ENCODE data around the gene TMEM37. TPM values are rescaled to one million over a fixed set of nuclear protein-coding genes. Genes with fewer than 3 reads are reported as not detected.

The TMEM37 gene
- total and polyA plus RNA-seq, 2 of the 13 experiments (the other 11 are each of a cell fraction or from before 2014, with no cell fraction given): 37.7 to 115 TPM

DNA sequence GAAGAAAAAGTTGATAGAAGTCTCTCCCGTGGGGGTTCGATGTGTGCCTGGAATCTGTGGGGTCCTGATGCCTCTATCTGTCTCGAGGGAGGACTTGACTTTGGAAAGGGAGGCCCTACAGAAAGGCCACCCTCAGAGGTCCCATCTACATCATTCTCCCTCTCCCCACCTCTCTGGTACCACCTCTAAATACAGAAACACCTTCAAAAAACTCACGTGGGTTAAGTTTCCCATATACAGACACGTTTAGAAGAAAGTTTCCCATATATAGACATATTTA is 5.3 kb upstream of the TMEM37 start (continued):
- peak; percentile 1; the same call in 1 of the 2 replicates for TF ChIP-seq TBX2 (CRISPR knock-in tag; IDR thresholded peaks at IDR 0.05; ENCODE audit: borderline replicate concordance)
- TF ChIP-seq ZEB1 (IDR thresholded peaks at IDR 0.05; ENCODE audit: insufficient replicate concordance, low read depth): no peak

GRCh38 chr2:119426801-119427395 is 4.8 kb upstream of the TMEM37 start:
- intact Hi-C loops (cut with micrococcal nuclease; ENCODE audit: unreplicated experiment): no loop called here
- H3K4me2 ChIP-seq (ENCODE audit: low read depth, low read length): peak overlapping the region; percentile 97
- CTCF ChIA-PET (ENCODE audit: low intra/inter-chr PET ratio, low total read pairs): no interaction called here
- no peak for FAIRE-seq
- H3K36me3 ChIP-seq (replicated peaks in 1 of 2; ENCODE audit: control insufficient read depth in 1 of 2, insufficient read depth in 2 of 2, low read length in 2 of 2): no peaks in the 10 kb centered on the region
- no peak overlapping the region for H2AFZ ChIP-seq (ENCODE audit: low read length)
- H3K79me2 ChIP-seq (ENCODE audit: insufficient read depth, low read length): peaks cover 1% of the 10 kb centered on the region
- H3K9me3 ChIP-seq (ENCODE audit: low read length): no peaks in the 10 kb centered on the region
- POLR2A ChIA-PET: interaction anchor here (0.8 to 1.9 kb wide), 5 partner anchors 9 to 61 kb away, joined by 3 to 7 read pairs (median 4); partner anchors contain the start of genes C2orf76 and DBI
- H4K20me1 ChIP-seq (ENCODE audit: insufficient read depth, low read length): no peaks in the 10 kb centered on the region
- ATAC-seq: peak; percentile 5
- BruUV-seq (replicated peaks): no TSS peak
- H3K27ac ChIP-seq (ENCODE audit: extremely low read length, insufficient read depth, low read length): peak overlapping the region; percentile 76
- 11% methylated on average over 12 of the region's 12 CpGs for WGBS (ENCODE audit: low lambda C conversion rate)
- no peaks in the 10 kb centered on the region; a peak in 1 of 5 replicates for H3K27me3 ChIP-seq (ENCODE audit: control insufficient read depth in 1 of 2, insufficient read depth in 2 of 2, low read length in 2 of 2)
- peaks cover 94% of the 10 kb centered on the region for H3K4me1 ChIP-seq (ENCODE audit: insufficient read depth, low read length)
- peak overlapping the region; percentile 58 for H3K9ac ChIP-seq (ENCODE audit: insufficient read depth, low read depth, low read length)
- H3K4me3 ChIP-seq (replicated peaks in 1 of 3; ENCODE audit: insufficient read depth in 1 of 3, low read depth in 2 of 3, low read length in 3 of 3): peak overlapping the region; percentile 20 to 67 (median 30)
- DNase-seq (ENCODE audit: low spot score): peak; percentile 68
- in situ Hi-C loops (cut with HindIII; ENCODE audit: extremely low pct_ligation_motif_present, low pct_unique_long_range_greater_than_20kb): no loop called here
- TF ChIP-seq ZBTB7B (CRISPR knock-in tag; IDR thresholded peaks at IDR 0.05) (0 out of 2 replicates have a peak, but pooled peaks have one; percentile 31), ZNF678 (CRISPR knock-in tag; IDR thresholded peaks at IDR 0.05) (no peak), ZNF564 (CRISPR knock-in tag; IDR thresholded peaks at IDR 0.05) (0 out of 2 replicates have a peak, but pooled peaks have one; percentile 60), ZNF138 (CRISPR knock-in tag; IDR thresholded peaks at IDR 0.05; ENCODE audit: low read depth) (no peak), CREBL2 (CRISPR knock-in tag; IDR thresholded peaks at IDR 0.05; ENCODE audit: borderline replicate concordance) (no peak), ADNP (CRISPR knock-in tag; IDR thresholded peaks at IDR 0.05) (no peak), U2AF1 (optimal IDR thresholded peaks at IDR 0.05; ENCODE audit: low read depth, low read length) (no peak), ZNF503 (CRISPR knock-in tag; IDR thresholded peaks at IDR 0.05) (no peak), ZNF563 (CRISPR knock-in tag; IDR thresholded peaks at IDR 0.05) (no peak; the same call in 1 of the 2 replicates), GABPA (IDR thresholded peaks at IDR 0.05; ENCODE audit: low read depth, low read length) (no peak), GABPA (CRISPR knock-in tag; IDR thresholded peaks at IDR 0.05; ENCODE audit: low read depth) (peak; percentile 17; the same call in 1 of the 2 replicates)
- TF ChIP-seq, protein P1, sequence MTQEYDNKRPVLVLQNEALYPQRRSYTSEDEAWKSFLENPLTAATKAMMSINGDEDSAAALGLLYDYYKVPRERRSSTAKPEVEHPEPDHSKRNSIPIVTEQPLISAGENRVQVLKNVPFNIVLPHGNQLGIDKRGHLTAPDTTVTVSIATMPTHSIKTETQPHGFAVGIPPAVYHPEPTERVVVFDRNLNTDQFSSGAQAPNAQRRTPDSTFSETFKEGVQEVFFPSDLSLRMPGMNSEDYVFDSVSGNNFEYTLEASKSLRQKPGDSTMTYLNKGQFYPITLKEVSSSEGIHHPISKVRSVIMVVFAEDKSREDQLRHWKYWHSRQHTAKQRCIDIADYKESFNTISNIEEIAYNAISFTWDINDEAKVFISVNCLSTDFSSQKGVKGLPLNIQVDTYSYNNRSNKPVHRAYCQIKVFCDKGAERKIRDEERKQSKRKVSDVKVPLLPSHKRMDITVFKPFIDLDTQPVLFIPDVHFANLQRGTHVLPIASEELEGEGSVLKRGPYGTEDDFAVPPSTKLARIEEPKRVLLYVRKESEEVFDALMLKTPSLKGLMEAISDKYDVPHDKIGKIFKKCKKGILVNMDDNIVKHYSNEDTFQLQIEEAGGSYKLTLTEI (CRISPR knock-in tag; conservative IDR thresholded peaks at IDR 0.05): no peak
- TF ChIP-seq, protein P2, sequence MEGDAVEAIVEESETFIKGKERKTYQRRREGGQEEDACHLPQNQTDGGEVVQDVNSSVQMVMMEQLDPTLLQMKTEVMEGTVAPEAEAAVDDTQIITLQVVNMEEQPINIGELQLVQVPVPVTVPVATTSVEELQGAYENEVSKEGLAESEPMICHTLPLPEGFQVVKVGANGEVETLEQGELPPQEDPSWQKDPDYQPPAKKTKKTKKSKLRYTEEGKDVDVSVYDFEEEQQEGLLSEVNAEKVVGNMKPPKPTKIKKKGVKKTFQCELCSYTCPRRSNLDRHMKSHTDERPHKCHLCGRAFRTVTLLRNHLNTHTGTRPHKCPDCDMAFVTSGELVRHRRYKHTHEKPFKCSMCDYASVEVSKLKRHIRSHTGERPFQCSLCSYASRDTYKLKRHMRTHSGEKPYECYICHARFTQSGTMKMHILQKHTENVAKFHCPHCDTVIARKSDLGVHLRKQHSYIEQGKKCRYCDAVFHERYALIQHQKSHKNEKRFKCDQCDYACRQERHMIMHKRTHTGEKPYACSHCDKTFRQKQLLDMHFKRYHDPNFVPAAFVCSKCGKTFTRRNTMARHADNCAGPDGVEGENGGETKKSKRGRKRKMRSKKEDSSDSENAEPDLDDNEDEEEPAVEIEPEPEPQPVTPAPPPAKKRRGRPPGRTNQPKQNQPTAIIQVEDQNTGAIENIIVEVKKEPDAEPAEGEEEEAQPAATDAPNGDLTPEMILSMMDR (CRISPR knock-in tag; IDR thresholded peaks at IDR 0.05): no peak
- TF ChIP-seq, protein P3, sequence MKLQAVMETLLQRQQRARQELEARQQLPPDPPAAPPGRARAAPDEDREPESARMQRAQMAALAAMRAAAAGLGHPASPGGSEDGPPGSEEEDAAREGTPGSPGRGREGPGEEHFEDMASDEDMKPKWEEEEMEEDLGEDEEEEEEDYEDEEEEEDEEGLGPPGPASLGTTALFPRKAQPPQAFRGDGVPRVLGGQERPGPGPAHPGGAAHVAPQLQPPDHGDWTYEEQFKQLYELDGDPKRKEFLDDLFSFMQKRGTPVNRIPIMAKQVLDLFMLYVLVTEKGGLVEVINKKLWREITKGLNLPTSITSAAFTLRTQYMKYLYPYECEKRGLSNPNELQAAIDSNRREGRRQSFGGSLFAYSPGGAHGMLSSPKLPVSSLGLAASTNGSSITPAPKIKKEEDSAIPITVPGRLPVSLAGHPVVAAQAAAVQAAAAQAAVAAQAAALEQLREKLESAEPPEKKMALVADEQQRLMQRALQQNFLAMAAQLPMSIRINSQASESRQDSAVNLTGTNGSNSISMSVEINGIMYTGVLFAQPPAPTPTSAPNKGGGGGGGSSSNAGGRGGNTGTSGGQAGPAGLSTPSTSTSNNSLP (IDR thresholded peaks at IDR 0.05; ENCODE audit: low read depth, low read length): no peak

Data from HepG2 (cell line).